GM18499 (cell line): ENCODE data around the gene MOK.
"Not testable (repeated sequence)": the region's sequence is repeated elsewhere in the genome, so short reads cannot be mapped to it uniquely, and the experiment has no call there.

Experiments used
- ATAC-seq: cut with Tn5 transposase; IDR thresholded peaks from one replicate; pipeline ENCODE4 v1.9.1; 2021; ENCODE audit warnings: moderate number of reproducible peaks; ENCODE audit not compliant: insufficient read depth, unreplicated experiment

Gene MOK, protein sequence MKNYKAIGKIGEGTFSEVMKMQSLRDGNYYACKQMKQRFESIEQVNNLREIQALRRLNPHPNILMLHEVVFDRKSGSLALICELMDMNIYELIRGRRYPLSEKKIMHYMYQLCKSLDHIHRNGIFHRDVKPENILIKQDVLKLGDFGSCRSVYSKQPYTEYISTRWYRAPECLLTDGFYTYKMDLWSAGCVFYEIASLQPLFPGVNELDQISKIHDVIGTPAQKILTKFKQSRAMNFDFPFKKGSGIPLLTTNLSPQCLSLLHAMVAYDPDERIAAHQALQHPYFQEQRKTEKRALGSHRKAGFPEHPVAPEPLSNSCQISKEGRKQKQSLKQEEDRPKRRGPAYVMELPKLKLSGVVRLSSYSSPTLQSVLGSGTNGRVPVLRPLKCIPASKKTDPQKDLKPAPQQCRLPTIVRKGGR

GRCh38 chr14:102304611-102305506 lies at the start of gene MOK:
Gene MOK (minus strand): TSS chr14:102305164. CDS start chr14:102304968, 196 bp downstream.
- peak; percentile 75 for ATAC-seq

- no peak for ATAC-seq
Observed at GRCh38 chr14:102353126-102353619, 48.2 kb upstream of the MOK start.

DNA sequence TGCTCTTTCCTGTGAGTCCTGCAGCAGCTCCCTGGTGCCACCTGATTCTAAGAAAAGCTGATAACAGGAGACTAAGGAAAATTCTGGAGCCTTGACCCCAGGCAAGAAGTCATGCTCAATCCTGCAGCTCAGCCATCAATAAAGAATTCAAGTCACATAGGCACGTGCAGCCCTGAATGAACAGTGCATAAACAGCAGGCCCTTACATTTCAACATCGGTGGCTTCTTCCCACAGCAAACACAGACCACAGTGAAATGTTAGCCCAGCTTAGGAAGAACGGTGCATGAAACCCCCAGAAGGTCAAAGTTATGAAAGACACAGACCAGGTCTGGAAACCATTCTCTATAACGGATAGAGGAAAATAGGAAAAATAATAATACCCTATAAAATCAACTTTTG lies 47.2 kb upstream of the MOK start:
- no peak for ATAC-seq

DNA sequence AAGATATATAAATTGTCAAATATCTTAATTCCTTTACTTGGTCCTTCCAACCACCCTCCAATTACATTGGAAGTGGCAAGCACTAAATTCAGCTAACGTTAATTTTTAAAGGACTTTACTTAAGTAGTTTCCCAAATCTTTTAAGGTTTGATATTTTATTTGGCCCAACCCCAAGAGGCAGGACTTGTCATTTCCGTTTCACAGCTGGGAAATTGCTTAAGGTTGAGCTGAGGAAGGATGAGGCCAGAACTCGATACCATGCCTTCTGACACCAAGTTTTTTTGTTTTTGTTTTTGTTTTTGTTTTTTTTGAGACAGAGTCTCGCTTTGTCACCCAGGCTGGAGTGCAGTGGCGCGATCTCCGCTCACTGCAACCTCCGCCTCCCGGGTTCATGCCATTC lies 46.6 kb upstream of the MOK start:
- not testable (repeated sequence) for ATAC-seq

DNA sequence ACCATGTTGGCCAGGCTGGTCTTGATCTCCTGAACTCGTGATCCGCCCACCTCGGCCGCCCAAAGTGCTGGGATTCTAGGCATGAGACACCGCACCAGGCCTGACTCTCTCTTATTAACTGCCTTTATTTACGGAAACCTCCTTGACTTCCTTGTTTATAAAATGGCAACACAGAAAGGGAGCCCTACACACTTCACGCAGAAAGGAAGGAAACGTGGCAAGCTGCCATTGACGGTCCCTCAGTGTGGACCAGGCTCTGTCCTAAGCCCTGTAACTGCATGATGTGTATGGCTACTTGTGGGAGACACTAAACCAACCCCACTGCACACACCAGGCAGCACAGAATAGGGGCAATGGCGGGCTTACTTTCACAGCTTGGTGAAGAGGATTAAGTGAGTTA lies 46.1 kb upstream of the MOK start:
- no peak for ATAC-seq

GRCh38 chr14:102348376-102348775 lies 43.4 kb upstream of the MOK start:
- ATAC-seq, result no peak

GRCh38 chr14:102346645-102347044 lies 41.7 kb upstream of the MOK start:
- no peak for ATAC-seq

- ATAC-seq, result no peak
Observed at GRCh38 chr14:102345232-102345631, 40.3 kb upstream of the MOK start.

GRCh38 chr14:102344485-102344884 lies 39.5 kb upstream of the MOK start:
- no peak for ATAC-seq

DNA sequence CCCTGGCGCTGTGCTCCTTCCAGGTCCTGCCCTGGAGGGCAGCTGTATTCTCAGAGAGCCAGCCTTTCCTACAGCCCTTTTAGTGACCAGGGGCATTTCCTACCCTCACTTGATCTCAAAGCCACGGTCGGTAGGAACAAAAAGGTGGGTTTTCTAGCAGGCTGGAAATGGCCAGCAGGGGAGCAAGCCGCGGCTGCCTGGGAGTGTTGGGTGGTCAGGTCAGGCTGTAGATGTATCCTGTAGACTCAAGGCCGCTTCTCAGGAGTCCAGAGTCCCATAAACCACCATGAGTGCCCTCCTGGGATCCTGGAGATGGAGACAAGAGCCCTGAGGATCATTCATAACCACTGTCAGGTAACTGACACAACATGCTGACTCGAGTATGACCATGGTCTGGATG lies 39.1 kb upstream of the MOK start:
- ATAC-seq, result no peak

DNA sequence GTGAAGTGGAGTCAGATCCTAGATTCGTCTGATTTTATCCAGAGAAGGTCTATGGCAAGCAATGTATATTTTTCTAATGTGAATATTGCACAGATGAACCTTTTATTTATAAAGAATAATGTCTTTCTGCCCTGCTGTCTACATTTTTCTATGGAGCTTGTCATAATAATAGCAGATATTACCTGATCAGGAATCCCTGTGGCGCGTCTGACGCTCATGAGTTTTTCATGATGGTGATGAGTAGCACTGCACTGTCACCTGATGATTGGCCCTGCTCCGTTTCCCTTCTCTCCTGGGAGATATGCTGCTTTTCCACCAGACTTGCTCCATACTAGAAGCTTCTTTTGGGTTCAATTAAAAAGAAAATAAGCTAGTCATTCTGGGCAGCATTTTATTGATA lies 37.3 kb upstream of the MOK start:
- ATAC-seq, result no peak

GRCh38 chr14:102341566-102341965 lies 36.6 kb upstream of the MOK start:
- ATAC-seq, result no peak

GRCh38 chr14:102338724-102339123 lies 33.8 kb upstream of the MOK start:
- ATAC-seq, result no peak

- no peak for ATAC-seq
Observed at GRCh38 chr14:102335163-102335562, 30.2 kb upstream of the MOK start.

GRCh38 chr14:102333795-102334705 lies 29.1 kb upstream of the MOK start:
- ATAC-seq, result no peak

DNA sequence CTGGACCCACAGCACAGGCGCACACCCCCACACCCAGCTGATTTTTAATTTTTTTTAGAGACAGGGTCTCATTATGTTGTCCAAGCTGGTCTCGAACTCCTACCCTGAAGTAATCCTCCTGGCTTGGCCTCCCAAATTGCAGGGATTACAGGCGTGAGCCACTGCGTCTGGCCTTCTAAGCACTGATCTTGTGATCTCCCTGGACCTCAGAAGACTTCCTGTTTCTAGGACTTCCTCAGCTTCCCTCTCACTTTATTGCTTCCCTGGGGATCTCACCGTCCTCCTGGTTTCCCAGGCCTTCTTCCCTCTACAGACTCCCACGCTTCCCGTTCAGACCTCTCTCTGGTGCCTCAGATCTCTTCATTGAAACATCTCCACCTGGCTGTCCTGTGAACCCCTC lies 28.4 kb upstream of the MOK start:
- no peak for ATAC-seq

- ATAC-seq, result no peak
Observed at GRCh38 chr14:102330806-102331205, 25.8 kb upstream of the MOK start.

- ATAC-seq, result not testable (repeated sequence)
Observed at GRCh38 chr14:102329381-102329780, 24.4 kb upstream of the MOK start.

- ATAC-seq, result no peak
Observed at GRCh38 chr14:102326583-102326982, 21.6 kb upstream of the MOK start.

- ATAC-seq, result no peak
Observed at GRCh38 chr14:102325791-102326345, 20.9 kb upstream of the MOK start.
